ENCODE results near the gene MXRA7.
"Not testable (repeated sequence)": the region's sequence is repeated elsewhere in the genome, so short reads cannot be mapped to it uniquely, and the experiment has no call there.

The MXRA7 gene

GRCh38 chr17:76706817-76707216 lies 3.9 kb downstream of the MXRA7 start:
- Histone ChIP-seq H3K9me3 (ENCODE audit: control insufficient read depth in 2 of 2, low read length in 2 of 2) (no peaks in the 10 kb centered on the region), H3K9ac (ENCODE audit: low read depth in 1 of 2, low read length in 2 of 2) (no peak overlapping the region), H3K27ac (ENCODE audit: low read depth in 2 of 2, low read length in 2 of 2) (no peak overlapping the region), H3K4me3 (ENCODE audit: low read length in 2 of 2) (no peak overlapping the region), H3K27me3 (ENCODE audit: control insufficient read depth in 2 of 2, insufficient read depth in 2 of 2, low read length in 2 of 2) (no peaks in the 10 kb centered on the region), H3K4me1 (ENCODE audit: control insufficient read depth in 2 of 2, insufficient read depth in 2 of 2, low read length in 2 of 2) (peaks cover 8 to 11% of the 10 kb centered on the region in 2 donors), H3K36me3 (ENCODE audit: control insufficient read depth in 2 of 2, insufficient read depth in 2 of 2, low read length in 2 of 2) (no peaks in the 10 kb centered on the region)

- no peak overlapping the region for H3K9ac ChIP-seq (ENCODE audit: low read depth in 1 of 2, low read length in 2 of 2)
- H3K27me3 ChIP-seq (ENCODE audit: control insufficient read depth in 2 of 2, insufficient read depth in 2 of 2, low read length in 2 of 2), result no peaks in the 10 kb centered on the region
- H3K4me1 ChIP-seq (ENCODE audit: control insufficient read depth in 2 of 2, insufficient read depth in 2 of 2, low read length in 2 of 2), result peaks cover 7 to 11% of the 10 kb centered on the region in 2 donors
- H3K27ac ChIP-seq (ENCODE audit: low read depth in 2 of 2, low read length in 2 of 2), result no peak overlapping the region
- H3K9me3 ChIP-seq (ENCODE audit: control insufficient read depth in 2 of 2, low read length in 2 of 2), result no peaks in the 10 kb centered on the region
- no peak overlapping the region for H3K4me3 ChIP-seq (ENCODE audit: low read length in 2 of 2)
- H3K36me3 ChIP-seq (ENCODE audit: control insufficient read depth in 2 of 2, insufficient read depth in 2 of 2, low read length in 2 of 2), result no peaks in the 10 kb centered on the region
Measured at GRCh38 chr17:76704805-76705204, 6.0 kb downstream of the MXRA7 start.

GRCh38 chr17:76702941-76703637 lies 7.7 kb downstream of the MXRA7 start:
- no peak overlapping the region for H3K4me3 ChIP-seq (ENCODE audit: low read length in 2 of 2)
- no peaks in the 10 kb centered on the region for H3K36me3 ChIP-seq (ENCODE audit: control insufficient read depth in 2 of 2, insufficient read depth in 2 of 2, low read length in 2 of 2)
- no peak overlapping the region for H3K27ac ChIP-seq (ENCODE audit: low read depth in 2 of 2, low read length in 2 of 2)
- no peak overlapping the region for H3K9ac ChIP-seq (ENCODE audit: low read depth in 1 of 2, low read length in 2 of 2)
- no peaks in the 10 kb centered on the region for H3K9me3 ChIP-seq (ENCODE audit: control insufficient read depth in 2 of 2, low read length in 2 of 2)
- peaks cover 7 to 8% of the 10 kb centered on the region in 2 donors for H3K4me1 ChIP-seq (ENCODE audit: control insufficient read depth in 2 of 2, insufficient read depth in 2 of 2, low read length in 2 of 2)
- H3K27me3 ChIP-seq (ENCODE audit: control insufficient read depth in 2 of 2, insufficient read depth in 2 of 2, low read length in 2 of 2), result no peaks in the 10 kb centered on the region

- H3K36me3 ChIP-seq (ENCODE audit: control insufficient read depth in 2 of 2, insufficient read depth in 2 of 2, low read length in 2 of 2), result no peaks in the 10 kb centered on the region
- H3K27ac ChIP-seq (ENCODE audit: low read depth in 2 of 2, low read length in 2 of 2), result no peak overlapping the region
- H3K9ac ChIP-seq (ENCODE audit: low read depth in 1 of 2, low read length in 2 of 2), result no peak overlapping the region
- no peaks in the 10 kb centered on the region for H3K9me3 ChIP-seq (ENCODE audit: control insufficient read depth in 2 of 2, low read length in 2 of 2)
- no peak overlapping the region for H3K4me3 ChIP-seq (ENCODE audit: low read length in 2 of 2)
- peaks cover 7 to 8% of the 10 kb centered on the region in 2 donors for H3K4me1 ChIP-seq (ENCODE audit: control insufficient read depth in 2 of 2, insufficient read depth in 2 of 2, low read length in 2 of 2)
- no peaks in the 10 kb centered on the region for H3K27me3 ChIP-seq (ENCODE audit: control insufficient read depth in 2 of 2, insufficient read depth in 2 of 2, low read length in 2 of 2)
Measured at GRCh38 chr17:76702076-76702475, 8.7 kb downstream of the MXRA7 start.

- Histone ChIP-seq H3K9ac (ENCODE audit: low read depth in 1 of 2, low read length in 2 of 2) (peak overlapping the region in 1 of 2 donors; percentile 44), H3K4me1 (ENCODE audit: control insufficient read depth in 2 of 2, insufficient read depth in 2 of 2, low read length in 2 of 2) (peaks cover 7 to 8% of the 10 kb centered on the region in 2 donors), H3K4me3 (ENCODE audit: low read length in 2 of 2) (peak overlapping the region in 1 of 2 donors; percentile 7)
Measured at GRCh38 chr17:76701471-76701967, 9.2 kb downstream of the MXRA7 start.

GRCh38 chr17:76700617-76701470 lies 9.9 kb downstream of the MXRA7 start:
- Histone ChIP-seq H3K36me3 (ENCODE audit: control insufficient read depth in 2 of 2, insufficient read depth in 2 of 2, low read length in 2 of 2) (no peaks in the 10 kb centered on the region), H3K27me3 (ENCODE audit: control insufficient read depth in 2 of 2, insufficient read depth in 2 of 2, low read length in 2 of 2) (no peaks in the 10 kb centered on the region), H3K27ac (ENCODE audit: low read depth in 2 of 2, low read length in 2 of 2) (peak overlapping the region; percentile 72 to 78), H3K9me3 (ENCODE audit: control insufficient read depth in 2 of 2, low read length in 2 of 2) (no peaks in the 10 kb centered on the region), H3K4me3 (ENCODE audit: low read length in 2 of 2) (peak overlapping the region in 1 of 2 donors; percentile 26), H3K9ac (ENCODE audit: low read depth in 1 of 2, low read length in 2 of 2) (peak overlapping the region in 1 of 2 donors; percentile 44), H3K4me1 (ENCODE audit: control insufficient read depth in 2 of 2, insufficient read depth in 2 of 2, low read length in 2 of 2) (peaks cover 7 to 8% of the 10 kb centered on the region in 2 donors)

More at GRCh38 chr17:76701471-76701967, 9.2 kb downstream of the MXRA7 start:
- Histone ChIP-seq H3K27ac (ENCODE audit: low read depth in 2 of 2, low read length in 2 of 2) (peak overlapping the region; percentile 72 to 78), H3K9me3 (ENCODE audit: control insufficient read depth in 2 of 2, low read length in 2 of 2) (no peaks in the 10 kb centered on the region), H3K36me3 (ENCODE audit: control insufficient read depth in 2 of 2, insufficient read depth in 2 of 2, low read length in 2 of 2) (no peaks in the 10 kb centered on the region), H3K27me3 (ENCODE audit: control insufficient read depth in 2 of 2, insufficient read depth in 2 of 2, low read length in 2 of 2) (no peaks in the 10 kb centered on the region)

GRCh38 chr17:76700270-76700616 lies 10.5 kb downstream of the MXRA7 start:
- Histone ChIP-seq H3K9ac (ENCODE audit: low read depth in 1 of 2, low read length in 2 of 2) (peak overlapping the region; percentile 26 to 44), H3K4me1 (ENCODE audit: control insufficient read depth in 2 of 2, insufficient read depth in 2 of 2, low read length in 2 of 2) (peaks cover 7 to 8% of the 10 kb centered on the region in 2 donors), H3K36me3 (ENCODE audit: control insufficient read depth in 2 of 2, insufficient read depth in 2 of 2, low read length in 2 of 2) (no peaks in the 10 kb centered on the region), H3K4me3 (ENCODE audit: low read length in 2 of 2) (peak overlapping the region in 1 of 2 donors; percentile 13), H3K9me3 (ENCODE audit: control insufficient read depth in 2 of 2, low read length in 2 of 2) (no peaks in the 10 kb centered on the region), H3K27me3 (ENCODE audit: control insufficient read depth in 2 of 2, insufficient read depth in 2 of 2, low read length in 2 of 2) (no peaks in the 10 kb centered on the region), H3K27ac (ENCODE audit: low read depth in 2 of 2, low read length in 2 of 2) (peak overlapping the region; percentile 72 to 78)

GRCh38 chr17:76698466-76698977 lies 12.2 kb downstream of the MXRA7 start:
- not testable (repeated sequence) for H3K27me3 ChIP-seq (ENCODE audit: control insufficient read depth in 2 of 2, insufficient read depth in 2 of 2, low read length in 2 of 2); H3K36me3 ChIP-seq (ENCODE audit: control insufficient read depth in 2 of 2, insufficient read depth in 2 of 2, low read length in 2 of 2); H3K9me3 ChIP-seq (ENCODE audit: control insufficient read depth in 2 of 2, low read length in 2 of 2); H3K4me1 ChIP-seq (ENCODE audit: control insufficient read depth in 2 of 2, insufficient read depth in 2 of 2, low read length in 2 of 2); H3K4me3 ChIP-seq (ENCODE audit: low read length in 2 of 2); H3K9ac ChIP-seq (ENCODE audit: low read depth in 1 of 2, low read length in 2 of 2)
- peak overlapping the region in 1 of 2 donors; percentile 46 for H3K27ac ChIP-seq (ENCODE audit: low read depth in 2 of 2, low read length in 2 of 2)

- no peak overlapping the region for H3K4me3 ChIP-seq (ENCODE audit: low read length in 2 of 2)
- no peak overlapping the region for H3K9ac ChIP-seq (ENCODE audit: low read depth in 1 of 2, low read length in 2 of 2)
- H3K4me1 ChIP-seq (ENCODE audit: control insufficient read depth in 2 of 2, insufficient read depth in 2 of 2, low read length in 2 of 2), result peaks cover 7 to 8% of the 10 kb centered on the region in 2 donors
- no peaks in the 10 kb centered on the region for H3K9me3 ChIP-seq (ENCODE audit: control insufficient read depth in 2 of 2, low read length in 2 of 2)
- H3K27me3 ChIP-seq (ENCODE audit: control insufficient read depth in 2 of 2, insufficient read depth in 2 of 2, low read length in 2 of 2), result no peaks in the 10 kb centered on the region
- peak overlapping the region; percentile 34 to 46 for H3K27ac ChIP-seq (ENCODE audit: low read depth in 2 of 2, low read length in 2 of 2)
- no peaks in the 10 kb centered on the region for H3K36me3 ChIP-seq (ENCODE audit: control insufficient read depth in 2 of 2, insufficient read depth in 2 of 2, low read length in 2 of 2)
Measured at GRCh38 chr17:76697702-76698465, 12.9 kb downstream of the MXRA7 start.

Measured in mucosa of rectum (tissue), 2 donors.